NCI-H2029 treated with DMSO at 0.1 percent for 48 hours (cell line): ENCODE measurements around the gene RLF.

Experiments used
- DNase-seq: peaks from one replicate; lab custom pipeline; 2025; lab: John Stamatoyannopoulos, UW

Gene RLF

GRCh38 chr1:40161125-40161887 lies at the start of gene RLF:
Gene RLF (plus strand): TSS chr1:40161387. CDS start chr1:40161400, 13 bp downstream.
- peak; percentile 100 for DNase-seq

- no peak for DNase-seq
These were observed 46.8 kb upstream of the RLF start for GRCh38 chr1:40114400-40114799.

GRCh38 chr1:40120128-40120527 lies 41.1 kb upstream of the RLF start:
- no peak for DNase-seq

GRCh38 chr1:40122855-40123254 lies 38.3 kb upstream of the RLF start:
- no peak for DNase-seq

GRCh38 chr1:40130892-40131291 lies 30.3 kb upstream of the RLF start:
- no peak for DNase-seq

- DNase-seq, result no peak
These were observed 28.5 kb upstream of the RLF start for GRCh38 chr1:40132383-40133311.

- no peak for DNase-seq
These were observed 27.9 kb upstream of the RLF start for GRCh38 chr1:40133312-40133665.

GRCh38 chr1:40133839-40134238 lies 27.3 kb upstream of the RLF start:
- DNase-seq, result no peak

- DNase-seq, result no peak
These were observed 20.8 kb upstream of the RLF start for GRCh38 chr1:40140211-40140973.

- no peak for DNase-seq
These were observed 19.2 kb upstream of the RLF start for GRCh38 chr1:40141878-40142535.

- DNase-seq, result peak; percentile 100
These were observed 17.2 kb upstream of the RLF start for GRCh38 chr1:40143891-40144575.

- no peak for DNase-seq
These were observed 9.6 kb upstream of the RLF start for GRCh38 chr1:40151457-40152079.

GRCh38 chr1:40153073-40153770 lies 8.0 kb upstream of the RLF start:
- peak; percentile 97 for DNase-seq

- DNase-seq, result no peak
These were observed 6.1 kb upstream of the RLF start for GRCh38 chr1:40155135-40155534.

- peak; percentile 99 for DNase-seq
These were observed 5.3 kb upstream of the RLF start for GRCh38 chr1:40155910-40156309.

- DNase-seq, result no peak
These were observed 422 bp upstream of the RLF start for GRCh38 chr1:40160806-40161124.

- no peak for DNase-seq
These were observed 756 bp downstream of the RLF start for GRCh38 chr1:40161888-40162397.

- DNase-seq, result no peak
These were observed 1.7 kb downstream of the RLF start for GRCh38 chr1:40162753-40163441.

GRCh38 chr1:40167317-40167716 lies 6.1 kb downstream of the RLF start:
- no peak for DNase-seq

- DNase-seq, result no peak
These were observed 9.8 kb downstream of the RLF start for GRCh38 chr1:40171036-40171435.
